HL-60 (cell line): Measurements from ENCODE around the gene AGPAT3.

ENCODE experiments used
- DNase-seq, 2 experiments: peaks; one replicate each; pipeline ENCODE4 v3.0.0-alpha.2; 2010 to 2020; ENCODE audit warnings: low read depth in 1 of 2, low spot score in 1 of 2
- H3K27ac ChIP-seq: fragments of 250-450 bp; sonication (Bioruptor Pico); replicated peaks from 2 replicates; pipeline ENCODE4 v1.5.1; 2020; ENCODE audit warnings: mild to moderate bottlenecking, moderate library complexity
- H3K27me3 ChIP-seq: fragments of 250-450 bp; sonication (Bioruptor Pico); 2 replicates; pipeline ENCODE4 v1.5.1; 2021; ENCODE audit warnings: mild to moderate bottlenecking, moderate library complexity; ENCODE audit not compliant: insufficient read depth, poor library complexity, severe bottlenecking
- H3K4me3 ChIP-seq: replicated peaks from 2 replicates; pipeline ENCODE4 v1.5.1; 2011; ENCODE audit warnings: mild to moderate bottlenecking, control low read depth, low read length; ENCODE audit not compliant: insufficient read depth
- CTCF ChIP-seq: IDR thresholded peaks from one replicate; pipeline ENCODE4 v1.5.1; 2011; ENCODE audit warnings: low read length, control low read depth, inconsistent platforms; ENCODE audit not compliant: insufficient read depth
- GABPA ChIP-seq: IDR thresholded peaks from 2 replicates; pipeline ENCODE4 v1.6.1; 2012; ENCODE audit warnings: low read depth
- POLR2AphosphoS5 ChIP-seq: IDR thresholded peaks from 2 replicates; pipeline ENCODE4 v1.6.1; 2012; ENCODE audit warnings: low read depth
- REST ChIP-seq: IDR thresholded peaks from 2 replicates; pipeline ENCODE4 v1.6.1; 2012; ENCODE audit warnings: low read depth; ENCODE audit not compliant: insufficient replicate concordance
- SPI1 ChIP-seq: IDR thresholded peaks from 2 replicates; pipeline ENCODE4 v1.6.1; 2012; ENCODE audit warnings: low read depth, mild to moderate bottlenecking, borderline replicate concordance

The AGPAT3 gene

GRCh38 chr21:43858806-43859648 lies 6.0 kb upstream of the AGPAT3 start:
- DNase-seq = no peak
- Histone ChIP-seq H3K27me3 (no peaks in the 10 kb centered on the region), H3K27ac (no peak overlapping the region), H3K4me3 (no peak overlapping the region)
- no peak for TF ChIP-seq SPI1
- TF ChIP-seq POLR2AphosphoS5 = no peak
- TF ChIP-seq GABPA = no peak
- TF ChIP-seq CTCF = no peak
- TF ChIP-seq REST = no peak

GRCh38 chr21:43859747-43860214 lies 5.2 kb upstream of the AGPAT3 start:
- DNase-seq = no peak
- Histone ChIP-seq H3K4me3 (no peak overlapping the region), H3K27ac (no peak overlapping the region), H3K27me3 (no peaks in the 10 kb centered on the region)
- TF ChIP-seq POLR2AphosphoS5 = no peak
- TF ChIP-seq REST = no peak
- no peak for TF ChIP-seq CTCF
- TF ChIP-seq GABPA = no peak
- no peak for TF ChIP-seq SPI1

GRCh38 chr21:43861706-43862105 lies 3.3 kb upstream of the AGPAT3 start:
- no peak for TF ChIP-seq SPI1
- TF ChIP-seq POLR2AphosphoS5 = no peak
- no peak for TF ChIP-seq REST
- no peak for TF ChIP-seq CTCF
- no peak for TF ChIP-seq GABPA
- DNase-seq = no peak
- H3K27ac ChIP-seq = no peak overlapping the region
- H3K27me3 ChIP-seq = no peaks in the 10 kb centered on the region
- no peak overlapping the region for H3K4me3 ChIP-seq
